HG02798 (cell line): Measurements from ENCODE around the gene PSMD2.

Experiments
- ATAC-seq: cut with Tn5 transposase; IDR thresholded peaks from one replicate; pipeline ENCODE4 v1.9.1; 2021; ENCODE audit warnings: mild to moderate bottlenecking; ENCODE audit not compliant: unreplicated experiment, poor library complexity

The PSMD2 gene

DNA sequence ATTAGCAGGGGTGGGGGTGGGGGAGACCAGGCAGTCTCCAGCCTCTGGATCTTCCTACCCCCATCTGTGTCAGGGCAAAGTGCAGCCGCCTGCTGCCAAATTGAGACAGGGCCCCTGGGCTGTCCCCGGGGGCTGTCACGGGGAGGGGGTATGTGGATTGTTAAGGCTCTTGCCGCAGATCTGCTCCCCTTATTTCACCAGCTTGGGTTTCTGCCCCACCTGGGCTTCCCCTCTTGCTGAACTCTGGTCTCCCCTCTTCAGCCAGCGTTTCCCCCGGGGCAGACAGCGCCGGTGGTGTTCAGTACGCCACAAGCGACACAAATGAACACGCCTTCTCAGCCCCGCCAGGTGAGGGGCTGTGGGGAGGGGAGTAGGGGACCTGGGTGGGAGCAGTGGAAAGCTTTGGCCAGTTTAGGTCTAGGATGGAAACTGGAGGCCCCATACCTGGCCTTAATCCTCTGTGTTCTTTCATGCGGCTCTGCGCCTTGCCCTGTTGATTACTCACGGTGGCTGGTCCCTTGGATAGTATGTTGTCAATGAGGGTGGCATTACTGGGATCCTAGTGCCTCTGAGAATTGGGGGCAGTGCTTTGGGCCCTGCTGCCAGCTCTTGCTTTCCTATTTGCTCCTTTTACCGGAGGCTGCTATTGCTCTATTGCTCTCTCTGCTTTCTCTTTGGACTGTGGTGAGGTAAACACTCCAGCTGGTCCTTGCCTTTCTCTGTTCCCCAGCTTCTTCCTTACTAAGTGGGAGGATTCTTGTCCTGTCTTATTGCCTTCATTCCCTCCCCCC lies 17.0 kb downstream of the PSMD2 start:
- no peak for ATAC-seq

DNA sequence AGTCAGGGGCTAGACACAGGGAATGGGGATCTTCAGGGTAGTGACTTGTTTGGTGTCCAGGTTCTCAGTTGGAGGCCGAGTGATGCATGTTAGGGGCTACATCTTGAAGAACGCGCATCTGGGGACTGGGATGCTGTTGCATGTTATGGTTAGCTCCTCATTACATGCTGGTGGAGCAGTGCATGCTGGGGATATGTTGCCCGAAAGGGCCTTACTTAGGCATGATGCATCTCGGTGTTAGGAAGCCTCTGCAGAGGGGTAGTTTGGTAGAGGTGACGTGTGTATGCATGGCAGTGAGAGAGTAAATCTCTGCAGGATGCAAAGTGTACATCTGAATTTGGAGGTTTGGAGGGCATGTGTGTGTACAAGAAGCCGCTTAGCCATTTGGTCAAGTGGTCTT lies 17.8 kb downstream of the PSMD2 start:
- ATAC-seq: no peak

DNA sequence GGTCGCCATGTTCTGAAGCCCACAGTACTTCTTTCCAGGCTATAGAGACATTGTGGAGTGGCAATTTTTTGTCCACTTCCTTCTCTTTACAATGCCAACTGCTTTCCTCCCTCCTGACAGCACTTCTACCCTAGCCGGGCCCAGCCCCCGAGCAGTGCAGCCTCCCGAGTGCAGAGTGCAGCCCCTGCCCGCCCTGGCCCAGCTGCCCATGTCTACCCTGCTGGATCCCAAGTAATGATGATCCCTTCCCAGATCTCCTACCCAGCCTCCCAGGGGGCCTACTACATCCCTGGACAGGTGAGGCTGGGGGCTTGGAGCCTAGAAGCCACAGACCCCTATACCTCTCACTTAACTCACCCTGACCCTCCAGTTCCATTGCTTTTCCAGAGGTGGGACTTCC lies 18.2 kb downstream of the PSMD2 start:
- no peak for ATAC-seq

DNA sequence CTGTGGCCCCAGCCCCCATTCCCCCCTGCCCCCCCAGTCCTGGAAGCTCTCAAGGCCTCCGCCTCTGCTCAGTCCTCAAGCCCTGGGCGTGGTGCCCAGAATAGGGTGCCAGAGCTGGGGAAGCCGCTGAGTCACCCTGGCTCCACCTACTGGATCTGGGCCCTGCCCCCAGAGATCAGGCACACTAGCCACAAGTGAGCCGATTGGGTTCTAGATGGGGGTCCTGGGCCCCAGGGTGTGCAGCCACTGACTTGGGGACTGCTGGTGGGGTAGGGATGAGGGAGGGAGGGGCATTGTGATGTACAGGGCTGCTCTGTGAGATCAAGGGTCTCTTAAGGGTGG lies 21.0 kb downstream of the PSMD2 start:
- no peak for ATAC-seq

DNA sequence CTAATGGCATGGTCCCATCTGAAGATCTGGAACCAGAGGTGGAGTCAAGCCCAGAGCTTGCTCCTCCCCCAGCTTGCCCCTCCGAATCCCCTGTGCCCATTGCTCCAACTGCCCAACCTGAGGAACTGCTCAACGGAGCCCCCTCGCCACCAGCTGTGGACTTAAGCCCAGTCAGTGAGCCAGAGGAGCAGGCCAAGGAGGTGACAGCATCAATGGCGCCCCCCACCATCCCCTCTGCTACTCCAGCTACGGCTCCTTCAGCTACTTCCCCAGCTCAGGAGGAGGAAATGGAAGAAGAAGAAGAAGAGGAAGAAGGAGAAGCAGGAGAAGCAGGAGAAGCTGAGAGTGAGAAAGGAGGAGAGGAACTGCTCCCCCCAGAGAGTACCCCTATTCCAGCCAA lies 22.6 kb downstream of the PSMD2 start:
- no peak for ATAC-seq

DNA sequence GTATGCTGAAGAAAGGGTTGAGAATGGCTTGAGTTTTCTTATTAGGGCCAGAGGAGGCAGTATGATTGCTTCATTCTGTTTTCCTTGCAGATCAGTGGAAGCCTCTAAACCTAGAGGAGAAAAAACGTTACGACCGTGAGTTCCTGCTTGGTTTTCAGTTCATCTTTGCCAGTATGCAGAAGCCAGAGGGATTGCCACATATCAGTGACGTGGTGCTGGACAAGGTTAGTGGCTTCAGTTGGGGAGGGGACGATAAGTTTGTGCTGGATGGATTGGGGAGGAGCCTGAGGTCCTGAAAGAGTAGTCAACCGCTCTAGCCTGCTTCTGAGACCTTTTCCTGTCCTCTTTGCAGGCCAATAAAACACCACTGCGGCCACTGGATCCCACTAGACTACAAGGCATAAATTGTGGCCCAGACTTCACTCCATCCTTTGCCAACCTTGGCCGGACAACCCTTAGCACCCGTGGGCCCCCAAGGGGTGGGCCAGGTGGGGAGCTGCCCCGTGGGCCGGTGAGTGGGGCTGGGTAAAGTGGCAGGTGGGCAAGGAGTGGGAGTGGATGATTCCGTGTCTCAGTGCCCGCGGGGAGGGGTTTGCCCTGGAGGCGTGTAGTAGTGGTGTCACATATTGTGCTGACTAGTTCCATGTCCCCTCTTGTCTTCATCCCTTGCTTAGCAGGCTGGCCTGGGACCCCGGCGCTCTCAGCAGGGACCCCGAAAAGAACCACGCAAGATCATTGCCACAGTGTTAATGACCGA lies 23.9 kb downstream of the PSMD2 start:
- no peak for ATAC-seq

DNA sequence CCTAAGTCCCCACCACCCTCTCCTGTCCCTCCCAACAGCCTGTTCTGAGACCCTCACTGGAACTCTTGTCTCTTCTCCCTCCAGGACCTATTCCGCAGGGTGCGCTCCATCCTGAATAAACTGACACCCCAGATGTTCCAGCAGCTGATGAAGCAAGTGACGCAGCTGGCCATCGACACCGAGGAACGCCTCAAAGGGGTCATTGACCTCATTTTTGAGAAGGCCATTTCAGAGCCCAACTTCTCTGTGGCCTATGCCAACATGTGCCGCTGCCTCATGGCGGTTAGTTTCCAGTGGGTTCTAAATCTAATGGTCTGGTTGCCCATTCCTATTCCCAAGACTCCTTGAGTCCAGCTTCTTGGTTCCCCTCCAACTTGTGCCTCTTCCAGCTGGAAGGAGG lies 24.7 kb downstream of the PSMD2 start:
- ATAC-seq: no peak

DNA sequence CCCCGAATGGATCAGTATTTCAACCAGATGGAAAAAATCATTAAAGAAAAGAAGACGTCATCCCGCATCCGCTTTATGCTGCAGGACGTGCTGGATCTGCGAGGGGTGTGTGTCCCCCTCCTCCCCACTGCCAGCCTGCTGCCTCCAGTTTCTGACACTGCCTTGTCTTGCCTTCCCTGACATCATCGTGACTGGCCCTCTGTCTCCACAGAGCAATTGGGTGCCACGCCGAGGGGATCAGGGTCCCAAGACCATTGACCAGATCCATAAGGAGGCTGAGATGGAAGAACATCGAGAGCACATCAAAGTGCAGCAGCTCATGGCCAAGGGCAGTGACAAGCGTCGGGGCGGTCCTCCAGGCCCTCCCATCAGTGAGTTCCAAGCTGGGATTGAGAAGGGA lies 26.2 kb downstream of the PSMD2 start:
- no peak for ATAC-seq

DNA sequence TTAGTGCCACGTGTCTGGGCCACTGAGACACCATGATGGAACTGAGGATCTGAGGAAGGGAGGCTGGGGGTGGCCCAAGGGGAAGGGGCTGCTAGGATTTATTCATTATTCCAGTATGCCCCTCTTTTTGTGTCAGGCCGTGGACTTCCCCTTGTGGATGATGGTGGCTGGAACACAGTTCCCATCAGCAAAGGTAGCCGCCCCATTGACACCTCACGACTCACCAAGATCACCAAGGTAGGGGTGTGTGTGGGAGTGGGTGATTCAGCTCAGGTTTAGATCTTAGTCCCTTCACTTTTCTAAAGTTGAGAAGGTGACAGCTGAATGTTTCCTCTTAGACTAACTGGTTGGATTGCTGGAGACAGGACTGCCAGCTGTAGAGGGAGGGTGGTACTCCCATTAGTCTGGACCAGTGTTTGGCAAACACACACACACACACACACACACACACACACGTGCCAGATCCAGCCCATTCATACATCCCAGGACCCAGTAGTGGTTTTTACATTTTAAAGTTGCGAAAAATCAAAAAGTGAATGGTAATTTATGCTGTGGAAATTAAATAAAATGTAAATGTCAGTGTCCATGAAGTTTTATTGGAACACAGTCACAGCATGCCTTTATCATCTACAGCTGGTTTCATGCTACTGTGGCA lies 26.8 kb downstream of the PSMD2 start:
- ATAC-seq: no peak

DNA sequence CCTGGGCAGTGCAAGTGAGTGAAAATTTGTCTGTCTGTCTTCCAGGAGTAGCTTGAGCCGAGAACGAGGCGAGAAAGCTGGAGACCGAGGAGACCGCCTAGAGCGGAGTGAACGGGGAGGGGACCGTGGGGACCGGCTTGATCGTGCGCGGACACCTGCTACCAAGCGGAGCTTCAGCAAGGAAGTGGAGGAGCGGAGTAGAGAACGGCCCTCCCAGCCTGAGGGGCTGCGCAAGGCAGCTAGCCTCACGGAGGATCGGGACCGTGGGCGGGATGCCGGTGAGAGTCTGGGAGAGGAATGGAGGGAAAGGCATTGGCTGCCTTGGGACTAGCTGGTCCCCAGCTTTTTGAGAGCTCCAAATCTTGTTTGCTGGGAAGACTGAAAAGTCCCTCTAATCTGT lies 28.1 kb downstream of the PSMD2 start:
- ATAC-seq: no peak

DNA sequence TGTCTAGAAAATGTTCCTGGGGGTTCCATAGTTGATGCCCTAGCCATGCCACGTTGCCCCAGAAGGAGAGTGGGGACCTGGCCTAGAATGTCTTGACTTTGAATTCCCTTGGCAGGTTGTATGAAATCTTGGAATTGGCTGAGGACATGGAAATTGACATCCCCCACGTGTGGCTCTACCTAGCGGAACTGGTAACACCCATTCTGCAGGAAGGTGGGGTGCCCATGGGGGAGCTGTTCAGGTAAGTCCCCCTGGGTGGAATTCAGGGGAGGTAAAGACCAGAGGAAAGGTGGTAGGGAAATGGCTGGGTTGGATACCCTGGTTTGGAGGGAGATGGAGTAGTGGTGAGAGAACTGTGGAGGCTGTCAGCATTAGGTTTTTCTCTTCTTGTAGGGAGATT lies 29.5 kb downstream of the PSMD2 start:
- no peak for ATAC-seq

DNA sequence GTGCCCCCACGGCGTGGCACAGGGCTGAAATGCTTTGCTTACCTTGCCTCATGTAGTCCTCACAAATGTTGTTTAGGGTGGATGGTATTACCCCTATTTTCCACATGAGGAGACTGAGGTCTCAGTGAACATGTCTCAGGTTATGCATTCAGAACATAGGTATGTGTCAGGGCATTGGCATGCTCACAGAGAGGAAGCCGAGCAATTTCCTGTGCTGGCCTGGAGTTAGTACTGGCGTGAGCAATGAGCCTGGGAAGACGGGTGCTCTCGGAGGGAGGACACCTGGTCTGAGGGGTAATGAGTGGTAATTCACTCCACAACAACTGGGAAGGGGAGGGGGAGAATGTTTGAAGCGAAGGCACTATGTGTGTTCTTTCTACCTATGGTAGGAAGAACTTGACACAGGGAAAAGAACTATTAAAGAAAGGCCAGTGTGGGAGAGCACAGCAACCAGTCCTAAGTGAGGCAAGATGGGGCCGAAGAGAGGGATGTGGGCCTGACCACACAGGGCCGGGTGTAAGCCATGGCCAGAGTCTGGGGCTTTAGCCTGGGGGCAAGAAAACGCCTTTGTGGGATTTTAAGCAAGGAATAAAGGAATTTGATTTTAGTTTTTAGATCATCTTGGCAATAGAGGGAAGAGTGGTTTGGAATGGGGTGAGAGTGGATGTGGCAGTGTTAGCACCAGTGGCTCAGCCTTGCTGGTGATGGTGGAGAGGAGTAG lies 33.5 kb downstream of the PSMD2 start:
- ATAC-seq: no peak

DNA sequence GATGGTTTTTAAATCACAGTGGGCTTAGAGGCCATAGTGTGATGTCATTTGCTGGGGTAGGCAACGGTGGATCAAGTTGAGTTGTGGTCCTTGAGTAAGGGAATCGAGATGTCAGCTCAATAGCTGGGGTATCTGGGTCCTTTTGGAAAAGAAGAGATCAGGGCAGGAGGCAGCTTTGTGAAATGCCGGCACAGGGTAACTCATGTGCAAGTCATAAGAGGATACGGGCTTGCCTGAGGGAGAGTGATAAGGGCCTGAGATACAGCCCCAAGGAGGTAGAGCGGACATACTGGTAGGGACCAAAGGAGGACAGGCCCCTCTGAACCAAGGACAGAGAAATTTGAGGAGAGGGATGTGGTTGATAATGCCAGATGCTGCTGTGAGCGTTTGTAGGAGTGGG lies 34.1 kb downstream of the PSMD2 start:
- ATAC-seq: no peak

DNA sequence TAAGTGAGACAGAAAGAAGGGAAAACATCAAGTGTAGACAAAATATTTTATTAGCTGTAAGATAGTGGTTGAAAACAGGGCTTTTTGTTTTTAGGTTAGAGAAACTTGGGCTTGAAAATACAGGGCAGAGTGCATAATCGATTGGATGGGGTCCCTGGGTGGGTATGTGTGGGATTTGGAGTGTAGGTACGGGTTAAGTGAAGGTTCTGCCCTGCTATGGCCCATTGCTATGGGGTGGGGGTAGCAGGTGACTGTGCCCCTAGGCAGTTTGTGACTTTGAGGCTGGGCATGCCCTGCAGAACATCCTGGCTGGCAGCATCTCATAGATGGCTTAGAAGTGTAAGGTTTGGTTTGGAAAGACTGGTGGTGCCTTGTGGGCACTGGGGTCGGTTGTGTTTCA lies 34.7 kb downstream of the PSMD2 start:
- no peak for ATAC-seq

DNA sequence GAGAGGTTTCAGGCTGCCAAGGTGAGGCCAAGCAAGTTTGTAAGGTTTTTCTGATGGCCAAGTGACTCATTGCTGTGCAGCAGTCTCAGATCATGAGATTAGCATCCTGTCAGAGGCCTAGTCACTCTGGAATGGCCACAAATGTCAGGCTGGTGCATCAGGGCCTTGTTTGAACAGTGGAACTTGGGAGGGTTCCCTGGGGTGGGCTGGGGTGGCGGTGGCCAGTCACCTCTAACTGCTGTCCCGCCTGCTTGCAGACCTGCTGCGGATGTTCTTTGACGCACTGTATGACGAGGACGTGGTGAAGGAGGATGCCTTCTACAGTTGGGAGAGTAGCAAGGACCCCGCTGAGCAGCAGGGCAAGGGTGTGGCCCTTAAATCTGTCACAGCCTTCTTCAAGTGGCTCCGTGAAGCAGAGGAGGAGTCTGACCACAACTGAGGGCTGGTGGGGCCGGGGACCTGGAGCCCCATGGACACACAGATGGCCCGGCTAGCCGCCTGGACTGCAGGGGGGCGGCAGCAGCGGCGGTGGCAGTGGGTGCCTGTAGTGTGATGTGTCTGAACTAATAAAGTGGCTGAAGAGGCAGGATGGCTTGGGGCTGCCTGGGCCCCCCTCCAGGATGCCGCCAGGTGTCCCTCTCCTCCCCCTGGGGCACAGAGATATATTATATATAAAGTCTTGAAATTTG lies 35.6 kb downstream of the PSMD2 start:
- ATAC-seq: no peak

DNA sequence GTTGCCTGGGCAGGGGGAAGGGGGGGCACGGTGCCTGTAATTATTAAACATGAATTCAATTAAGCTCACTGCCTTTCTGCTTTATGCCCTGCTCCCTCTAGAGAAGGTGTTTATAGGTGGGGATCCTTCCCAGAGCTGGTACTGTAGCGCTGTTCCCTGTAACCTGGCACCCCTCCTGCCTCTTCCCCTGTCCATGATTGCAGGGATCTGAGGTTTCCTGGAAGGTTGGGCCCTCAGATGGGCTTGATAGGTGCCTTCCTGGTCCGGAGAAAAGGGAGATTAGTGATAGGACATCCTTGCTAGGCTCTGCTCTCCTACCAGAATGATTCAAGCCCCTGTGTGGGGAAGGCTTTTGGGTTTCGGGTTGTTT lies 36.2 kb downstream of the PSMD2 start:
- ATAC-seq: peak; percentile 3

DNA sequence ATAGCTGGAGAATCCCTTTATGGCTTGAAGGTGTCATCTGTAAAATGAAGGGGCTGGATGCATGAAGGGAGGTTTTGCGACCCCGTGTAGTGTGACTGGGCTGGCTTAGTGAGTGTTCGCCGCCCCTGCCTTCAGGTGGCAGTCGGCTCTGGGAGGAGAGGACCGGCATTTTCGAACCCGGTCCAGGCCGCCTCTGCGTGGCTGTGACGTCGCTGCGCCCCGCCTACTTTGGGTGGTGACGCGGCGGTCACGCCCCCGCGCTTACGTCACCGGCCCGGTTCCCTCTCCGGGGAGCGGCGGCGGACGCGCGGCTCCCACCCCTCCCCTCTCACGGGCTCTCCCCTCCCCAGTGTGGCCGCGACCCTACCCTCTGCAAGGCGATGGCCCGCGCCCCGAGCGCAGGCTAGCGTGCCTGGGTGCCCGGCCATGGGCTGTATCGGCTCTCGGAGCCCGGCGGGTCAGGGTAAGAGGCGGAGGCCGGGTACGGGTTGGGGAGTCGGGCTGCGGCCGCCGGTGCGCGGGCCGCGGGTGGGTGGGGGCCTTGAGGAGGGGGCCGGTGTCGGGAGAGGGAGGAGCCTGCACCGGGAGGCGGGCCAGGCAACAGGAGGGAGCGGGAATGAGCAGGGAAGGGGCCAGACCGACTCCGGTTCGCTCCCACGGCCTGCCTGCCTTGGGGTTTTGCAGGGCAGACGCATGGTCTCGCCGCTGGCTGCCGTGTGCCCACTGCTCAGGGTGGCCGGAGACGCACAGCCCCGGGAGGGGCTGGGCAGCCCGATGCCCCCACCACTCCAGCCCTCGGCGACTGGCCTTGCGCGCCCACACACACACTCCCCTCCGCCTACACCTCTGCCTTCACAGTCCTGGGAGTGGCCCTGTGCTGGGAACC lies 36.9 kb downstream of the PSMD2 start:
- ATAC-seq: peak; percentile 86

DNA sequence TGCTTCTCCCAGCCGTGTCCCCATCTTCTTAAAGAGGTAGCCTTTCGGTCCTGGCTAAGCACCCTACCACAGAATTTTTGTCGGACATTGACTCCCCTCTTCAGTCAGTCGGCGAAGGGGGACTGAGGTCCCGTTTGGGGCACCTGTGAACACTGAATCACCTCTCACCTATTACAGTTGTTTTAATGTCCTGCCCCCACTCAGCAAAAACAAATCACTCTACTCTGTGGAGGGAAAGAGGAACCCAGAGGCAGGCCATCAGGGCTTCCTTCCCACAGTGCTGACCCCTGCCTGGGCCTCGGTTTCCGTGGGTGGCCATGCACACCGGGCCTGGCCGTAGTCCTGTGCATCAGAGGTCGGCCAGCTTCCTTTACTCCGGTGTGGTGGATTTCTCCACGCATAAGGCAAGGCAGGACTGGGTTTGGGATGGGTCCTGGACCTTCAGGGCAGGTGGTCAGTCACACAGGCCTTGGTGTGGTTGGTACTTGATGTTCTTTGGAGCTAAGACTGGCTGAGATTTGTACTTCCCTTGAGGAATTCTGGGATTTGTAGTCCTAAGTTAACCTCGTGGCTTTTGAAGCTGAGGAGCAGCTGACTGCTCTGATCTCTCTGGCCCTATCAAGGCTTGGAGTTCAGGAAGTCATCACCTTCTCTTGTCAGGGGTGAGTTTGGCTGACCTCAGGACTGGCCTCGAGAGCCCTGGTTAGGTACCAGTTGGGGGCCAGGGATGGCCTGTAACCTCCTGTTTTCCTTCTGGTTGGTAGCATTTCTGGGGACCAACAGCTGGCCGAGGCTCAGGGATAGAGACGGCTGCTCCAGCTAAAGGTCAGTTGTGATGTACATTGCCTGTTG lies 37.7 kb downstream of the PSMD2 start:
- no peak for ATAC-seq

DNA sequence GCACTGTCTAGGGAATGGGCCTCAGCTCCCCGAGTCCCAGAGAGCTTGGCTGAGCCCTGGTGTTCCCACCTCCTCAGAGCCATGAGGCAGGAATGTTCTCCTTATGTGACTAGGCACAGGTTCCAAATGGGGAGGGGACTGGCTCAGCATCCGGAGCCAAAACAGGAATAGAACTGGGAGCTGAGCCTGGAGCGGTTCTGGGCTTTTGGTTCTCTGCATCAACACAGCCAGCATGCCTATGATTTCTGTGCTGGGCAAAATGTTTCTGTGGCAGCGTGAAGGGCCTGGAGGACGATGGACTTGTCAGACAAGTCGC lies 38.3 kb downstream of the PSMD2 start, which contains the start of gene FAM131A:
Gene FAM131A, plus strand, starts transcription at position 202 of the 316 bp plus-strand sequence. Its CDS starts 31 bp downstream, at position 233.
- no peak for ATAC-seq
